Endothelial cell of umbilical vein (primary cell): ENCODE measurements around the gene SCGN. TPM values are rescaled to one million over a fixed set of nuclear protein-coding genes. Genes with fewer than 3 reads are reported as not detected.

Experiments used
- BruUV-seq: library from RNA; stranded (reverse); fragments of 400-500 nt; replicated peaks from 2 replicates; lab custom pipeline; 2021; lab: Mats Ljungman, UMichigan
- CTCF ChIA-PET: fragments of 300-600, 350-600 bp; sonication (Branson Sonifier 250); formaldehyde crosslinking; loops from one replicate; lab custom pipeline; 2021; ENCODE audit warnings: antibody characterized with exemption, inconsistent platforms; lab: Charles Lee
- POLR2A ChIA-PET: fragments of 300-600, 350-600 bp; sonication (Branson Sonifier 250); formaldehyde crosslinking; loops from one replicate; lab custom pipeline; 2021; ENCODE audit warnings: antibody characterized with exemption, inconsistent platforms; lab: Charles Lee
- DNase-seq: peaks from one replicate; pipeline ENCODE4 v3.0.0-alpha.2; 2011; ENCODE audit warnings: low read depth, low spot score
- FAIRE-seq: peaks from 2 replicates; lab custom pipeline; 2011; peaks lifted over from hg19 to GRCh38; lab: Jason Lieb, UNC
- H2AFZ ChIP-seq: 2 replicates; pipeline ENCODE4 v1.6.0; 2012; ENCODE audit warnings: low read depth, low read length, control low read depth, inconsistent platforms
- H3K27ac ChIP-seq: 2 replicates; pipeline ENCODE4 v1.5.1; 2011; ENCODE audit warnings: low read depth, mild to moderate bottlenecking, control low read depth, low read length, moderate library complexity; ENCODE audit not compliant: insufficient read depth
- H3K27me3 ChIP-seq, 2 experiments: 2 replicates each; pipeline versions ENCODE4 v1.6.0 to v1.6.1; 2011; ENCODE audit warnings: low read length in 2 of 2, mixed read lengths in 1 of 2; ENCODE audit not compliant: control insufficient read depth in 2 of 2, insufficient read depth in 2 of 2
- H3K36me3 ChIP-seq, 2 experiments: 2 replicates in 1 of 2; 3 replicates in 1 of 2; pipeline ENCODE4 v1.5.1; 2011; ENCODE audit warnings: low read length in 2 of 2, mild to moderate bottlenecking in 1 of 2, moderate library complexity in 1 of 2; ENCODE audit not compliant: control insufficient read depth in 2 of 2, insufficient read depth in 2 of 2; ENCODE audit errors: extremely low read depth in 1 of 2
- H3K4me1 ChIP-seq: 3 replicates; pipeline ENCODE4 v1.5.1; 2011; ENCODE audit warnings: mild to moderate bottlenecking, low read length; ENCODE audit not compliant: control insufficient read depth, insufficient read depth; ENCODE audit errors: extremely low read depth
- H3K4me2 ChIP-seq: 2 replicates; pipeline ENCODE4 v1.6.1; 2011; ENCODE audit warnings: low read length, control low read depth, mixed read lengths; ENCODE audit not compliant: insufficient read depth
- H3K4me3 ChIP-seq, 3 experiments: fragments of 200-600 bp in 1 of 3; sonication (generic), shearing (Covaris generic) in 1 of 3; replicated peaks in 1 of 3; 2 replicates each; pipeline ENCODE4 v1.5.1; 2011 to 2016; ENCODE audit warnings: control low read depth in 3 of 3, low read length in 3 of 3, mild to moderate bottlenecking in 2 of 3, inconsistent platforms in 1 of 3, low read depth in 1 of 3, moderate library complexity in 1 of 3; ENCODE audit not compliant: insufficient read depth in 1 of 3
- H3K79me2 ChIP-seq: 2 replicates; pipeline ENCODE4 v1.6.0; 2012; ENCODE audit warnings: low read length, inconsistent platforms; ENCODE audit not compliant: control insufficient read depth, insufficient read depth
- H3K9ac ChIP-seq: replicated peaks from 2 replicates; pipeline ENCODE3; 2011; ENCODE audit warnings: low read length, control low read depth; ENCODE audit not compliant: insufficient read depth; ENCODE audit errors: extremely low read depth
- H3K9me1 ChIP-seq: replicated peaks from 3 replicates; pipeline ENCODE4 v1.6.0; 2011; ENCODE audit warnings: mild to moderate bottlenecking, low read length; ENCODE audit not compliant: control insufficient read depth, insufficient read depth; ENCODE audit errors: extremely low read depth
- H3K9me3 ChIP-seq: replicated peaks from 2 replicates; pipeline ENCODE4 v1.5.1; 2012; ENCODE audit warnings: low read length, inconsistent platforms; ENCODE audit not compliant: control insufficient read depth, insufficient read depth
- H4K20me1 ChIP-seq: replicated peaks from 2 replicates; pipeline ENCODE3; 2011; ENCODE audit warnings: mild to moderate bottlenecking, low read length; ENCODE audit not compliant: control insufficient read depth, insufficient read depth; ENCODE audit errors: extremely low read depth
- CTCF ChIP-seq, 2 donors: IDR thresholded peaks; 1 replicate in 1 of 2; 2 replicates in 1 of 2; pipeline ENCODE4 v1.5.1; 2011; ENCODE audit warnings: low read length in 2 of 2, mild to moderate bottlenecking in 2 of 2, moderate library complexity in 2 of 2, control low read depth in 1 of 2, inconsistent platforms in 1 of 2, low read depth in 1 of 2; ENCODE audit not compliant: insufficient read depth in 1 of 2; ENCODE audit errors: extremely low read depth in 1 of 2
- EZH2 ChIP-seq: IDR thresholded peaks from 2 replicates; pipeline ENCODE4 v1.6.1; 2012; ENCODE audit warnings: borderline replicate concordance, low read depth, mild to moderate bottlenecking, moderate library complexity, low read length, inconsistent platforms; ENCODE audit not compliant: severe bottlenecking
- FOS ChIP-seq: IDR thresholded peaks from 2 replicates; pipeline ENCODE4 v1.6.1; 2011; ENCODE audit warnings: mild to moderate bottlenecking, low read length, moderate library complexity, borderline replicate concordance; ENCODE audit not compliant: insufficient read depth
- GATA2 ChIP-seq: IDR thresholded peaks from 2 replicates; pipeline ENCODE4 v1.7.0; 2011; ENCODE audit warnings: low read depth, mild to moderate bottlenecking, moderate library complexity, mixed read lengths, low read length; ENCODE audit not compliant: insufficient read length, insufficient read depth
- JUN ChIP-seq: IDR thresholded peaks from 2 replicates; pipeline ENCODE4 v1.6.1; 2011; ENCODE audit warnings: borderline replicate concordance, low read depth; ENCODE audit not compliant: insufficient read length, insufficient read depth
- MAX ChIP-seq: IDR thresholded peaks from 2 replicates; pipeline ENCODE4 v1.6.1; 2011; ENCODE audit not compliant: insufficient read depth, insufficient read length
- MYC ChIP-seq: IDR thresholded peaks from one replicate; pipeline ENCODE4 v1.6.1; 2011; ENCODE audit warnings: mild to moderate bottlenecking, low read depth, low read length
- POLR2A ChIP-seq: IDR thresholded peaks from 2 replicates; pipeline ENCODE4 v1.6.1; 2012; ENCODE audit warnings: low read depth, mild to moderate bottlenecking, control low read depth, low read length
- POLR2AphosphoS5 ChIP-seq: IDR thresholded peaks from 2 replicates; pipeline ENCODE4 v1.6.1; 2012; ENCODE audit warnings: low read depth, mild to moderate bottlenecking, control low read depth, low read length, moderate library complexity; ENCODE audit not compliant: insufficient read depth
- dilution Hi-C: fragments of 300-500 bp; cut with MboI; formaldehyde crosslinking; loops from one replicate; pipeline ENCODE4 v1.15.0; 2019; ENCODE audit warnings: low sequenced_read_pairs; ENCODE audit not compliant: extremely low pct_ligation_motif_present
- intact Hi-C: fragments of 100-400 bp; cut with micrococcal nuclease; formaldehyde crosslinking; loops from one replicate; pipeline ENCODE4 v1.10.0; 2022
- polyA plus RNA-seq, 4 experiments: library from polyadenylated mRNA; depleted of rRNA in 3 of 4; stranded (reverse) in 3 of 4; unstranded in 1 of 4; fragments of >200 nt; gene quantifications; 2 replicates each; pipeline versions ENCODE4 v1.2.1 to v1.2.3, GENCODE V29; 2011 to 2012; ENCODE audit warnings: missing spikeins in 1 of 4
- total RNA-seq: library from RNA; stranded (reverse); gene quantifications from 2 replicates; pipeline ENCODE4 v1.2.3, GENCODE V29; 2021

Gene SCGN
- total and polyA plus RNA-seq, 2 donors (not counting 3 experiments of a cell fraction or from before 2014, with no cell fraction given) = not detected

DNA sequence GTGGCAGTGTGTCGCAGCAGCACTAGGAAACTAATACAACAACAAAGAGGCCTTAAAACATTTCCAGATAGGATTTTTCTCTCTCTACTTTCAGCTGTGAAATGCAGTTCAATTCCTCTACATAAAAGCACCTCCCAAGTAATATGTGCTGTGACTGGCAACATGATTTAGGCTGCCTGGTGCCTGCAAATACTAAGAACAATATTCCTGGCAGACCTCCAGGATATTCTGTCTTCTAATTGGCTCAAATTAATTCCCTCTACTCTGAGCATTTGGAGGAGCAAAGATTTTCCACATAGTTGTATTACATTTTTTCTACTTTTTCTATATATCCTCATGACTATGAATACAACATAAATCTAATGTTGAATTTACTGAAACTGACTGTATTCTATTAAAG, 33.2 kb downstream of the SCGN start:
- no TSS peak for BruUV-seq
- no peak overlapping the region for H3K4me2 ChIP-seq
- no peak for FAIRE-seq
- no peaks in the 10 kb centered on the region for H3K9me1 ChIP-seq
- dilution Hi-C loops (no loop called here), intact Hi-C loops (no loop called here)
- no peaks in the 10 kb centered on the region for H3K4me1 ChIP-seq
- no peak overlapping the region for H2AFZ ChIP-seq
- H3K27me3 ChIP-seq = no peaks in the 10 kb centered on the region
- ChIA-PET POLR2A (no interaction called here), CTCF (interaction anchor here (0.7 kb wide), 1 partner anchor 33 kb away, joined by 4 read pairs; no protein-coding TSS in a partner anchor)
- no peaks in the 10 kb centered on the region for H3K36me3 ChIP-seq
- no peak overlapping the region for H3K4me3 ChIP-seq
- TF ChIP-seq FOS = no peak
- TF ChIP-seq POLR2AphosphoS5 = no peak
- TF ChIP-seq JUN = no peak
- TF ChIP-seq MYC = no peak
- TF ChIP-seq CTCF (IDR thresholded peaks at IDR 0.05; ENCODE audit: extremely low read depth in 1 of 2, insufficient read depth in 1 of 2, low read depth in 1 of 2, low read length in 2 of 2) = no peak
- TF ChIP-seq POLR2A = no peak
- TF ChIP-seq EZH2 = no peak
- TF ChIP-seq MAX = no peak
- no peak for TF ChIP-seq GATA2
- DNase-seq = no peak
- H3K9ac ChIP-seq = no peak overlapping the region
- H3K9me3 ChIP-seq = no peaks in the 10 kb centered on the region
- no peaks in the 10 kb centered on the region for H4K20me1 ChIP-seq
- H3K27ac ChIP-seq = no peak overlapping the region
- no peaks in the 10 kb centered on the region for H3K79me2 ChIP-seq
